Panc1 (cell line): ENCODE results near the gene ANKRD13D. TPM values are rescaled to one million over a fixed set of nuclear protein-coding genes. Genes with fewer than 3 reads are reported as not detected.

Experiments used
- ATAC-seq: fragments of 200-7000 bp; cut with Tn5 transposase; 2 replicates; pipeline ENCODE4 v1.9.1; 2020; ENCODE audit warnings: mild to moderate bottlenecking, moderate library complexity
- BruUV-seq: library from RNA; stranded (reverse); fragments of 400-500 nt; replicated peaks from 2 replicates; lab custom pipeline; 2021; lab: Mats Ljungman, UMichigan
- CTCF ChIA-PET: fragments of 300-600 bp; sonication (Branson Sonifier 250); formaldehyde crosslinking; loops from one replicate; lab custom pipeline; 2022; ENCODE audit warnings: antibody characterized with exemption; lab: Charles Lee
- POLR2A ChIA-PET: fragments of 300-600 bp; sonication (Branson Sonifier 250); formaldehyde crosslinking; loops from one replicate; lab custom pipeline; 2022; ENCODE audit warnings: antibody characterized with exemption; lab: Charles Lee
- DNase-seq: peaks from one replicate; pipeline ENCODE4 v3.0.0-alpha.2; 2010; ENCODE audit warnings: low read depth, low spot score
- H3K27ac ChIP-seq: 2 replicates; pipeline ENCODE4 v1.5.1; 2011; ENCODE audit warnings: mild to moderate bottlenecking, low read length, inconsistent platforms
- H3K27me3 ChIP-seq: fragments of 200-500 bp; sonication (Bioruptor generic); 2 replicates; pipeline ENCODE4 v1.6.0; 2014; ENCODE audit warnings: low read length, inconsistent platforms; ENCODE audit not compliant: control insufficient read depth, insufficient read depth
- H3K36me3 ChIP-seq: fragments of 200-500 bp; sonication (Bioruptor generic); 2 replicates; pipeline ENCODE4 v1.5.1; 2014; ENCODE audit warnings: inconsistent platforms, mild to moderate bottlenecking, low read length, moderate library complexity; ENCODE audit not compliant: control insufficient read depth, insufficient read depth
- H3K4me1 ChIP-seq: 2 replicates; pipeline ENCODE4 v1.5.1; 2011; ENCODE audit warnings: inconsistent platforms, mild to moderate bottlenecking, low read length, moderate library complexity; ENCODE audit not compliant: control insufficient read depth, insufficient read depth
- H3K4me3 ChIP-seq, 2 experiments: 2 replicates each; pipeline ENCODE4 v1.5.1; 2011 to 2012; ENCODE audit warnings: low read depth in 2 of 2, low read length in 2 of 2, mild to moderate bottlenecking in 2 of 2, inconsistent platforms in 1 of 2, moderate library complexity in 1 of 2
- H3K9me3 ChIP-seq: fragments of 200-500 bp; sonication (Bioruptor generic); 2 replicates; pipeline ENCODE4 v1.5.1; 2014; ENCODE audit warnings: low read depth, mild to moderate bottlenecking, inconsistent platforms, low read length, moderate library complexity; ENCODE audit not compliant: control insufficient read depth, insufficient read depth
- POLR2AphosphoS5 ChIP-seq: IDR thresholded peaks from 2 replicates; pipeline ENCODE4 v1.6.1; 2012; ENCODE audit warnings: mild to moderate bottlenecking, low read depth, low read length, moderate library complexity
- SIN3A ChIP-seq: IDR thresholded peaks from 2 replicates; pipeline ENCODE4 v1.6.1; 2012; ENCODE audit warnings: low read depth, mild to moderate bottlenecking, low read length, moderate library complexity, borderline replicate concordance; ENCODE audit not compliant: insufficient read depth
- TCF7L2 ChIP-seq: IDR thresholded peaks from 2 replicates; pipeline ENCODE4 v1.6.1; 2011; ENCODE audit warnings: mild to moderate bottlenecking, low read depth, low read length, inconsistent platforms
- in situ Hi-C: cut with HindIII; loops from 2 replicates; pipeline ENCODE4 v1.10.0; 2016; ENCODE audit warnings: low sequenced_read_pairs, low pct_unique_long_range_greater_than_20kb
- intact Hi-C: fragments of 100-400 bp; cut with micrococcal nuclease; formaldehyde crosslinking; loops from one replicate; pipeline ENCODE4 v1.10.0; 2022; ENCODE audit not compliant: unreplicated experiment
- total RNA-seq: library from RNA; stranded (reverse); gene quantifications from one replicate; pipeline ENCODE4 v1.2.1, GENCODE V29; 2021; ENCODE audit not compliant: unreplicated experiment
- TF ChIP-seq, protein P1 (sequence below), 2 experiments: IDR thresholded peaks; 2 replicates each; pipeline ENCODE4 v1.6.1; 2011 to 2012; ENCODE audit warnings: low read depth in 2 of 2, control low read depth in 1 of 2, low read length in 1 of 2, mild to moderate bottlenecking in 1 of 2, moderate library complexity in 1 of 2; ENCODE audit not compliant: insufficient read depth in 1 of 2
- TF ChIP-seq, protein P2 (sequence below): fragments of 450-650 bp; IDR thresholded peaks from 2 replicates; pipeline ENCODE4 v1.5.1; 2017; ENCODE audit warnings: mild to moderate bottlenecking

Gene ANKRD13D
- total RNA-seq, 1 experiment from 2014 or later: 76.5 TPM

DNA sequence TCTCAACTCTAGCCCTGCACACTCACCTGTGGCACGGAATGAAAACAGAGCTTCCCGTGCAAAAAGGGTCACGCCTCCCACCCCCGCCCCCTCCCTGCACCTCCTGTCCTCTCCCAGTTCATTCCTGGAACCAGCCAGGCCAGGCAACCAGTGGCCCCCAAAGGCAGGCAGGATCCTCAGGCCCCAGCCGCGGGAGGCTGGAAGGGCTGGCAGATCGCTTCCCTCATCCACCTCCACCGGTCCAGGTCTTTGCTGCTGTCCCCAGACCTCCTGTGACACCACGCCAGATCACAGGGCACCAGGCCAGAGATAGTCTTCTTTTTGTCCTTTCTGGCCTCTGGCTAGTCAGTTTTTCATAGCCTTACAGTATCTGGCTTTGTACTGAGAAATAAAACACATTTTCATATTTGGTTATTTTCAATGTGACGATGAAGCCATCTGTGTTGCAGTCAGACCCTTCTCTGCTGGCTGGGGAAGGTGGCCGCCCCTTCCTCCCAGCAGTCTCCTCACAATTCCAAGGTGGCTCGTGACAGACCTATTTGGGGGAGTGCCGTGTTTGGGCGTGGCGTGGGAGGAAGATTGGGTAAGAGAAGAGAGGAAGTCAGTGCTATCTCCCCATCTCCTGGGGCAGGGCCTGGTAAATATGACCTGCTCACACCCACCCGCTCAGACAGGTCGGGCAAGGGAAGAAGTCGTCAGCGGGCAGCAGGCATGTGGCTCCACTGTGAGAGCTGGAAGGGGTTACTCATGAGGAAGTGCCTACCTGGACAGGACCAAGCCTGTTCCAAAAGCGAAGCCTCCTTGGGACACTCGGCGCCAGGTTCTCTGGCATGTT lies 23.3 kb downstream of the ANKRD13D start:
- POLR2A ChIA-PET: no interaction called here
- in situ Hi-C loops (no loop called here), intact Hi-C loops (loop anchor here (10.0 kb wide), 1 partner anchor 218 kb away; no protein-coding TSS in a partner anchor)
- no peak overlapping the region for H3K27ac ChIP-seq
- TF ChIP-seq TCF7L2 (no peak), POLR2AphosphoS5 (no peak; the same call in 1 of the 2 replicates), SIN3A (no peak)
- TF ChIP-seq, protein P1, sequence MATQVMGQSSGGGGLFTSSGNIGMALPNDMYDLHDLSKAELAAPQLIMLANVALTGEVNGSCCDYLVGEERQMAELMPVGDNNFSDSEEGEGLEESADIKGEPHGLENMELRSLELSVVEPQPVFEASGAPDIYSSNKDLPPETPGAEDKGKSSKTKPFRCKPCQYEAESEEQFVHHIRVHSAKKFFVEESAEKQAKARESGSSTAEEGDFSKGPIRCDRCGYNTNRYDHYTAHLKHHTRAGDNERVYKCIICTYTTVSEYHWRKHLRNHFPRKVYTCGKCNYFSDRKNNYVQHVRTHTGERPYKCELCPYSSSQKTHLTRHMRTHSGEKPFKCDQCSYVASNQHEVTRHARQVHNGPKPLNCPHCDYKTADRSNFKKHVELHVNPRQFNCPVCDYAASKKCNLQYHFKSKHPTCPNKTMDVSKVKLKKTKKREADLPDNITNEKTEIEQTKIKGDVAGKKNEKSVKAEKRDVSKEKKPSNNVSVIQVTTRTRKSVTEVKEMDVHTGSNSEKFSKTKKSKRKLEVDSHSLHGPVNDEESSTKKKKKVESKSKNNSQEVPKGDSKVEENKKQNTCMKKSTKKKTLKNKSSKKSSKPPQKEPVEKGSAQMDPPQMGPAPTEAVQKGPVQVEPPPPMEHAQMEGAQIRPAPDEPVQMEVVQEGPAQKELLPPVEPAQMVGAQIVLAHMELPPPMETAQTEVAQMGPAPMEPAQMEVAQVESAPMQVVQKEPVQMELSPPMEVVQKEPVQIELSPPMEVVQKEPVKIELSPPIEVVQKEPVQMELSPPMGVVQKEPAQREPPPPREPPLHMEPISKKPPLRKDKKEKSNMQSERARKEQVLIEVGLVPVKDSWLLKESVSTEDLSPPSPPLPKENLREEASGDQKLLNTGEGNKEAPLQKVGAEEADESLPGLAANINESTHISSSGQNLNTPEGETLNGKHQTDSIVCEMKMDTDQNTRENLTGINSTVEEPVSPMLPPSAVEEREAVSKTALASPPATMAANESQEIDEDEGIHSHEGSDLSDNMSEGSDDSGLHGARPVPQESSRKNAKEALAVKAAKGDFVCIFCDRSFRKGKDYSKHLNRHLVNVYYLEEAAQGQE (IDR thresholded peaks at IDR 0.05; ENCODE audit: insufficient read depth in 1 of 2, low read depth in 2 of 2, low read length in 1 of 2): no peak
- TF ChIP-seq, protein P2, sequence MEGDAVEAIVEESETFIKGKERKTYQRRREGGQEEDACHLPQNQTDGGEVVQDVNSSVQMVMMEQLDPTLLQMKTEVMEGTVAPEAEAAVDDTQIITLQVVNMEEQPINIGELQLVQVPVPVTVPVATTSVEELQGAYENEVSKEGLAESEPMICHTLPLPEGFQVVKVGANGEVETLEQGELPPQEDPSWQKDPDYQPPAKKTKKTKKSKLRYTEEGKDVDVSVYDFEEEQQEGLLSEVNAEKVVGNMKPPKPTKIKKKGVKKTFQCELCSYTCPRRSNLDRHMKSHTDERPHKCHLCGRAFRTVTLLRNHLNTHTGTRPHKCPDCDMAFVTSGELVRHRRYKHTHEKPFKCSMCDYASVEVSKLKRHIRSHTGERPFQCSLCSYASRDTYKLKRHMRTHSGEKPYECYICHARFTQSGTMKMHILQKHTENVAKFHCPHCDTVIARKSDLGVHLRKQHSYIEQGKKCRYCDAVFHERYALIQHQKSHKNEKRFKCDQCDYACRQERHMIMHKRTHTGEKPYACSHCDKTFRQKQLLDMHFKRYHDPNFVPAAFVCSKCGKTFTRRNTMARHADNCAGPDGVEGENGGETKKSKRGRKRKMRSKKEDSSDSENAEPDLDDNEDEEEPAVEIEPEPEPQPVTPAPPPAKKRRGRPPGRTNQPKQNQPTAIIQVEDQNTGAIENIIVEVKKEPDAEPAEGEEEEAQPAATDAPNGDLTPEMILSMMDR: no peak
- CTCF ChIA-PET: interaction anchor here (0.6 kb wide), 1 partner anchor 46 kb away, joined by 5 read pairs; no protein-coding TSS in a partner anchor
- no peaks in the 10 kb centered on the region for H3K4me1 ChIP-seq
- ATAC-seq (no peak), DNase-seq (no peak)
- no peak overlapping the region for H3K4me3 ChIP-seq
- no TSS peak for BruUV-seq
- H3K27me3 ChIP-seq: no peaks in the 10 kb centered on the region
- H3K36me3 ChIP-seq: no peaks in the 10 kb centered on the region
- H3K9me3 ChIP-seq: no peaks in the 10 kb centered on the region

DNA sequence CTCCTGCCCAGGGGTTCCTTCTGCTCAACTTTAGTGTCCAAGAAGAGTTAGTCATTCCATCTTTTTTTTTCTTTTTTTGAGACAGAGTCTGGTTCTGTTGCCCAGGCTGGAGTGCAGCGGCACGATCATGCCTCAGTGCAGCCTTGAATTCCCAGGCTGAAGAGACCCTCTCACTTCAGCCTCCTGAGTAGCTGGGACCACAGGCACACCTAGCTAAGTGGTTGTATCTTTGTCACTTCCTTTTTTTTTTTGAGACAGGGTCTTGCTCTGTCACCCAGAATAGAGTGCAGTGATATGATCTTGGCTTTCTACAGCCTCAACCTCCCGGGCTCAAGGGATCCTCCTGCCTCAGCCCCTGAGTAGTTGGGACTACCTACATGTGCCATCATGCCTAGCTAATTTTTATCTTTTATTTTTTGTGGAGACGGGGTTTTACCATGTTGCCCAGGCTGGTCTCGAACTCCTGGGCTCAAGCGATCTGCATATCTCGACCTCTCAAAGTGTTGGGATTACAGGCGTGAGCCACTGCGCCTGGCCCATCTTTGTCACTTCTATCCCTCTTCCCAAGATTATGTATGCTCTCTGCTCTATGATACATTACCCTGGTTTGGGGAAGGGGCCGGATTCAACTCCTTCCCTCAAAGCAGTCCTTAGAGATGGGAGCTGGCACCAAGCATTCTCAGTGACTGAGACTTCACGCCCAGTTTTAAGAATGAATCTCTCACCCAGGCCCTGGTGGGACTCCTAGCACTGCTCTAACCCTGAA lies 24.2 kb downstream of the ANKRD13D start:
- Histone ChIP-seq H3K4me1 (peaks cover under 1% of the 10 kb centered on the region; the same call in 1 of the 2 replicates), H3K27me3 (no peaks in the 10 kb centered on the region), H3K9me3 (no peaks in the 10 kb centered on the region), H3K36me3 (no peaks in the 10 kb centered on the region), H3K27ac (no peak overlapping the region), H3K4me3 (no peak overlapping the region)
- no TSS peak for BruUV-seq
- in situ Hi-C loops (no loop called here), intact Hi-C loops (loop anchor here (10.0 kb wide), 1 partner anchor 219 kb away; no protein-coding TSS in a partner anchor)
- ATAC-seq (no peak), DNase-seq (no peak)
- ChIA-PET POLR2A (no interaction called here), CTCF (interaction anchor here (0.6 kb wide), 1 partner anchor 47 kb away, joined by 5 read pairs; no protein-coding TSS in a partner anchor)
- TF ChIP-seq POLR2AphosphoS5: no peak
- no peak for TF ChIP-seq TCF7L2
- TF ChIP-seq, protein P1 (IDR thresholded peaks at IDR 0.05; ENCODE audit: insufficient read depth in 1 of 2, low read depth in 2 of 2, low read length in 1 of 2): no peak
- TF ChIP-seq, protein P2: no peak
- TF ChIP-seq SIN3A: no peak
